Mononuclear cell (primary cell): ENCODE data around the gene C17orf78. TPM values are rescaled to one million over a fixed set of nuclear protein-coding genes. Genes with fewer than 3 reads are reported as not detected.
"Not testable (repeated sequence)": the region's sequence is repeated elsewhere in the genome, so short reads cannot be mapped to it uniquely, and the experiment has no call there.

Experiments
- H3K27me3 ChIP-seq: 2 replicates; pipeline ENCODE4 v1.6.0; 2011; ENCODE audit warnings: low read length, control low read depth; ENCODE audit not compliant: insufficient read depth
- H3K4me1 ChIP-seq: 2 replicates; pipeline ENCODE4 v1.5.1; 2011; ENCODE audit warnings: mild to moderate bottlenecking, low read length, control low read depth; ENCODE audit not compliant: insufficient read depth
- H3K4me3 ChIP-seq: 2 replicates; pipeline ENCODE4 v1.5.1; 2011; ENCODE audit warnings: mild to moderate bottlenecking, low read length, moderate library complexity
- H3K9me3 ChIP-seq: 2 replicates; pipeline ENCODE4 v1.5.1; 2011; ENCODE audit warnings: low read depth, mild to moderate bottlenecking, control low read depth, low read length
- total RNA-seq: library from RNA; depleted of rRNA; stranded (reverse); fragments of >200 nt; gene quantifications from one replicate; pipeline ENCODE4 v1.2.3, GENCODE V29; 2012

C17orf78 gene
- total RNA-seq, 1 donor = not detected

DNA sequence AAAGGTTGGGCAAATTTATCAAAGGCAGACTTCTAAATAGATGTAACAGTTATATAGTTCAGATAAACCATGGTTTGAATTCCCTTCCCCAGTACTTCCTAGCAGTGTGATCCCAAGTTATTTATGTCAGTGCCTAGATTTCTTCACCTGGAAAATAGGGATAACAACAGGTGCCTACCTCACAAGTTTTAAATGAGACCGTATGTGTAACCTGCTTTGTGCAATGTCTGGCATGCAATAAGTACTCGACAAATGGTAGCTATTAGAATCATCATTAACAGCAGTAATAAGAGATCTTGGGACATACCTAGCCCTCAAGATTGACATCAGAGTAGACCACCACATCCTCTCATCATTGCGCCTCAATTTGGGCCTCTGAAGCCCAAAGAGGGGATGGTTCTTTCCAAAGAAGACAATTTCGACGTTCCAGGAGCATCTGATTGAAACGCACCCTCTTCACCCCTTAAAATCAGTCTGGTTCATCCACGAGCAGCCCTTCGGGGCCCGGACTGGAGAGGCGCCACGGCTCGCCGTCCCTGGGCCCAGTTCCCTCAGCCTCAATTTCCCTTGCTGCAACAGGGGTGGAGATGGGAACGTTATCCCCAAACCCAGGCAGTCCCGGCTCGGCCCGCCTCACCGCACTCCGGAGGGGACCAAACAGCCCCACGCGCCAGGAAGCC lies 30.3 kb downstream of the C17orf78 start:
- H3K4me1 ChIP-seq = peaks cover 20% of the 10 kb centered on the region
- no peaks in the 10 kb centered on the region for H3K27me3 ChIP-seq
- no peaks in the 10 kb centered on the region for H3K9me3 ChIP-seq
- peak overlapping the region; percentile 63 for H3K4me3 ChIP-seq

DNA sequence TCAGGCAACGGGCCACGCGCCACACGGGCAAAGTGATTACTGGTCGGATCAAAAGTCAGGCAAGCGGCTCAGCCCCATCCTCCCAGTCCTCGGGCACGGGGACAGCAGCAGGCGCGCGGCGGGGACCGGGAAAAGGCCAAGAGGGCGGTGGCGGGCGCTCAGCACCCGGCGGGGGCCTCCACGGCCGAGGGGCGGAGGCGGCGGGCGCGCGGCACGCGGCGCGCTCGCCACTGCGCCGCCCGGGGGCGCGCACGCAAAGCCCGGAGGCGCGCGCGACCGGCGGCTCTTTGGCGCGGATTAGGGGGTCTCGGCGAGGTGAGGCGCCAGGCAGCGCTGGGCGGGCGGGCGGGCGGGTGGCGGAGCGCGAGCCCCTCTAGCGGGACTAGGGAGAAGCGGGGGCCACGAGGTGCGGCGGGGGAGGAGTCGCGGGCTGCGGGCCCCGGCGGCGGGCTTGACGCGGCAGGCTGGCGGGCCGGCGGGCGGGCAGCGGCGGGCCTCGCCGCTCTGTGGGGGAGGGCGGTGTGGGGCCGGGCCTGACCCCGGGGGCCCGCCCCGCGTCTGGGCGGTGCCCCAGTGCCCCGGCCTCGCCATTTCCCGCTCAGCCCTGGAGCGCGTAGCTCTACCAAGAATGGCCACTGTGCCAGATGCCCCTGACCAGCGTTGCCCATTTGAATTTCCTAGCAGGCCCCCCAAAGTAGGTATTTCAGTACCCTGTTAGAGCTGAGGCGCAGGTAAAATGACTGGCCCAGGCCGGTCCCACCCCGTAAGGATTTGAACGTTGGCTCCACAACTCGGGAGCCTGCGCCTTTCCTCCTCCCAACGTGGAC lies 31.1 kb downstream of the C17orf78 start, which contains the start of the genes ACACA and TADA2A:
ACACA (minus strand) TSS at position 202 of the 827 bp plus-strand sequence. CDS start 537 bp downstream, outside the sequence.
TADA2A (plus strand) TSS at position 252 of the 827 bp plus-strand sequence. CDS start 4,480 bp downstream, outside the sequence.
- peak within 1 kb of the TSS; percentile 86 for H3K4me3 ChIP-seq
- peaks cover 20% of the 10 kb centered on the region for H3K4me1 ChIP-seq
- no peaks in the 10 kb centered on the region for H3K9me3 ChIP-seq
- no peaks in the 10 kb centered on the region for H3K27me3 ChIP-seq

DNA sequence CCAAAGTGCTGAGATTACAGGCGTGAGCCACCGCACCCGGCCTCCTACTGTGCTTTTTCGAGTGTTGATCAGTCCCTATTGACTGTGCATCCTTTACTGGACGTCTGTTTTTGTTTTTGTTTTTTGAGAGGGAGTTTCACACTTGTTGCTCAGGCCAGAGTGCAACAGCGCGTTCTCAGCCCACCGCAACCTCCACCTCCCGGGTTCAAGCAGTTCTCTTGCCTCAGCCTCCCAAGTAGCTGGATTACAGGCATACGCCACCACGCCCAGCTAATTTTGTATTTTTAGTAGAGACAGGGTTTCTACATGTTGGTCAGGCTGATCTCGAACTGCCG lies 32.3 kb downstream of the C17orf78 start:
- not testable (repeated sequence) for H3K9me3 ChIP-seq, H3K27me3 ChIP-seq
- H3K4me1 ChIP-seq = peaks cover 20% of the 10 kb centered on the region

DNA sequence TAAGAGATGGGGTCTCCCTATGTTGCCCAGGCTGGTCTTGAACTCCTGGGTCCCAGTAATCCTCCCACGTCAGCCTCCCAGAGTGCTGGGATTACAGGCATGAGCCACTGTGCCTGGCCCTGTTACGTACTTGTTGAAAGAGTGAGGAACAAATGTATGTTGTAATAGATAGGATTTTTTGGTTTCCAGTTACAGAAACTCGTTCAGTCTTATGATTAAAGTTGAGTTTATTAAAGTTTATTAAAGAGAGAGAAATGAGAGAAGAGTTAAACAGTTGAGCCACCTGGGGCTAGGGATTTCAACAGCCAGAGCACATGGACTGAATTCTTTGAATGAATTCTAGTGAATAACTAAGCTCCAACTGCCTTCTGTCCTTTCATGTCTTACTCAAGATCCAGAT lies 34.6 kb downstream of the C17orf78 start:
- H3K9me3 ChIP-seq = no peaks in the 10 kb centered on the region
- H3K4me1 ChIP-seq = peaks cover 20% of the 10 kb centered on the region
- H3K27me3 ChIP-seq = no peaks in the 10 kb centered on the region
- H3K4me3 ChIP-seq = no peak overlapping the region

More for the DNA sequence above, 32.3 kb downstream of the C17orf78 start:
- not testable (repeated sequence) for H3K4me3 ChIP-seq

DNA sequence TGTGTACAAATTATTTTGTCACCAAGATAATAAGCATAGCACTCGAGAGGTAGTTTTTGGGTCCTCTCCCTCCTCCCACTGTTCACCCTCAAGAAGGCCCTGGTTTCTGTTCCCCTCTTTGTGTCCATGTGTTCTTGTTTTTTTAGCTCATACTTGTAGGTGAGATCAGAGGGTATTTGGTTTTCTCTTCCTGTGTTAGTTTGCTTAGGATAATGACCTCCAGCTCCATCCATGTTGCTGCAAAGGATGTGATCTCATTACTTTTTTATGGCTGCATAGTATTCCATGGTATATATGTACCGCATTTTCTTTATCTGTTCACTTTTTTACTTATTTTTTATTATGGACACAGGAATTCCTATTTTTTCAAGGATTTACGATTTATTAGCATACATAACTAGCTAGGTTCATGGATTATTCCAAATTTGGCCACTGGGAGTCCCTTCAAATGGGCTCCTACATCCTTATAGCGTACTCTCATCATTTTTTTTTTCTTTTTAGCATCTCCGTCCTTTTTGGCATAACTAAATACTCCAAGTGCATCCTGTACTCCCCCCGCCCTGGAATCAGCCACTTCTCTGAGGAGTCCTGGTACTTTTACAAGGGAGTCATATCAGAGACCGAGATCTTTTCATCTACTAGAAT lies 38.2 kb downstream of the C17orf78 start:
- Histone ChIP-seq H3K9me3 (no peaks in the 10 kb centered on the region), H3K27me3 (no peaks in the 10 kb centered on the region), H3K4me3 (no peak overlapping the region), H3K4me1 (no peaks in the 10 kb centered on the region)

DNA sequence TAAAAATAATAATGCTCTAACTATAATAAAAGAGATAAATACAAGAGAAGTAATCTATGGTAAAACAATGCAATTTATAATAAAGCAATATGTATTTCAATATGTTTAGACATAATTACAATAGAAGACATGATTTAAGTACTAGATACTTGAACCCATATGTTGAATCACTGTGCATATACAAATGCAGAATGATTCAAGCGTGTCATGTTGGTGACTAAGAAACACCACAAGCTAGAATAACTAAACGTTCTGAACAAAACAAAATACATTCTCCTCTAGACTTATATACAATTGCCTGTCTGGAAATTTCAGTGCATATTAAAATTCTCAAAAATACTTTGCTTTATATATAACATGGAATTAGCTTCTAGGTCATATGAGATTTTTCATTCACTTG lies 42.1 kb downstream of the C17orf78 start:
- Histone ChIP-seq H3K4me1 (no peaks in the 10 kb centered on the region), H3K4me3 (no peak overlapping the region), H3K9me3 (no peaks in the 10 kb centered on the region), H3K27me3 (no peaks in the 10 kb centered on the region)

DNA sequence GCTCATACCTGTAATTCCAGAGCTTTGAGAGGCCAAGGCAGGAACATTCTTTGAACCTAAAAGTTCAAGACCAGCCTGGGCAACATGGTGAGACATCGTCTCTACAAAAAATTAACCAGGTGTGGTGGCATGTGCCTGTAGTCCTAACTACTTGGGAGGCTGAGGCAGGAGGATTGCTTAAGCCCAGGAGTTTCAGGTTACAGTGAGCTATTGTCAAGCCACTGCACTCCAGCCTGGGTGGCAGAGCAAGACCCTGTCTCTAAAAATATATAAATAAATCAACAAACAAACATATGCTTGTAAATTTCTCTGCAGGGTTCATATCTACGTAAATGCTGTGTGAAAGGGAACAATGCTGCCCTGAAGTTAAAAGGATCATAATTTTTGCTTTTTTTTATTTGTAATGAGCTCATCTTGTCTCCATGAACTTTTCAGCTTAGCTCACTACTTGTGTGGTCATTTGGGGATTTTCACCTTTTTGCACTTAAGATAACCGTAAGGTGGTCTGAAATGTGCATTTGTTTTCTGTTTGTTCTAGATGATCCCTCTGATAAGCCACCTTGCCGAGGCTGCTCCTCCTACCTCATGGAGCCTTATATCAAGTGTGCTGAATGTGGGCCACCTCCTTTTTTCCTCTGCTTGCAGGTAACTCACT lies 47.3 kb downstream of the C17orf78 start:
- Histone ChIP-seq H3K4me1 (no peaks in the 10 kb centered on the region), H3K27me3 (no peaks in the 10 kb centered on the region), H3K9me3 (no peaks in the 10 kb centered on the region)

DNA sequence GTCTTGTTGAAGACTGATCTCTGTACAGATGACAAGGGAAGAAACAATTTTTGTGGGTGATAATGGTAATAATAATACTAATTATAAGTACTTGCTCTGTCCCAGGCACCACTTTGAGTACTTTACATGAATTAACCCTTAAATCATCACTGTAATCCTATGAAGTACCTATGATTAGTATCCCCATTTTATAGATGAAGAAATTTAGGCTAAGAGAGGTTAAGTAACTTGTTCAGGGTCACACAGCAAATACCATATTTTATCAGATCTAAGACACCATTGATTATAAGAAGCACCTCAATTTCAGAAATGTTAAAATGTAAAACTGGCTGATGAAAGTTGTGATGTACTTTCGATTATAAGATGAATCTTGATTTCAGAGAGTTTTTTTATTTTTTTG lies 49.5 kb downstream of the C17orf78 start:
- Histone ChIP-seq H3K9me3 (no peaks in the 10 kb centered on the region), H3K4me1 (no peaks in the 10 kb centered on the region), H3K27me3 (no peaks in the 10 kb centered on the region), H3K4me3 (no peak overlapping the region)

More for the DNA sequence above, 47.3 kb downstream of the C17orf78 start:
- H3K4me3 ChIP-seq = no peak overlapping the region

DNA sequence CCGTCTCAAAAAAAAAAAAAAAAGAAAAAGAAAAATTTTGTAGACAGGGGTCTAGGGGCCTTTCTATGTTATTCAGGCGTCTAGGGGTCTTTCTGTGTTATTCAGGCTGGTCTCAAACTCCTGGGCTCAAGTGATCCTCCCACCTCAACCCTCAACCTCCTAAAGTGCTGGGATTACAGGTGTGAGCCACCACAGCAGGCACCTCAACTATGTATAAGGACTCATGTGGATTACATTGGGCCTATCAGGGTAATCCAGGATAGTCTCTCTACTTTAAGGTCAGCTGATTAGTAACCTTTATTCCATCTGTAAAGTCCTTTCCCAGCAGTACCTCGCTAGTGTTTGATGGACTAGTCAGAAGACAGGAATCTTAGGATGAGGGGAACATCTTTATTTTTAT lies 53.3 kb downstream of the C17orf78 start:
- no peaks in the 10 kb centered on the region for H3K4me1 ChIP-seq

DNA sequence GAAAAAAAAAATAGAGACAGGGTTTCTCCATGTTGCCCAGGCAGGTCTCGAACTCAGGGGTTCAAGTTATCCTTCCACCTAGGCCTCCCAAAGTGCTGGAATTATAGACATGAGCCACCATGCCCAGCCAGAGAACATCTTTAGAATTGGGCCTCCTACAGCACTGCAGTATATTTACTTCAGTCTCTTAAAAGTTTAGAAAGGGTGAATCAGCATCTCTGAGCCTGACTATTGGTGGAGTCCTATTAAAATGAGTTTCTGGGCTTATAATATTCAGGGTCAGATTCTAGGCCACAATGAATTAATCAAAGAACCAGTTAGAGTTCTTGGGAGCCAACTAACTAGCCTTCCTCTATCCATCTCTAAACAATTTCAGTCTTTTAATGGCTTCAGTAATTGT lies 53.7 kb downstream of the C17orf78 start:
- Histone ChIP-seq H3K4me1 (no peaks in the 10 kb centered on the region), H3K9me3 (no peaks in the 10 kb centered on the region), H3K27me3 (no peaks in the 10 kb centered on the region), H3K4me3 (no peak overlapping the region)

More for the DNA sequence above, 53.3 kb downstream of the C17orf78 start:
- Histone ChIP-seq H3K27me3 (no peaks in the 10 kb centered on the region), H3K4me3 (no peak overlapping the region), H3K9me3 (no peaks in the 10 kb centered on the region)

DNA sequence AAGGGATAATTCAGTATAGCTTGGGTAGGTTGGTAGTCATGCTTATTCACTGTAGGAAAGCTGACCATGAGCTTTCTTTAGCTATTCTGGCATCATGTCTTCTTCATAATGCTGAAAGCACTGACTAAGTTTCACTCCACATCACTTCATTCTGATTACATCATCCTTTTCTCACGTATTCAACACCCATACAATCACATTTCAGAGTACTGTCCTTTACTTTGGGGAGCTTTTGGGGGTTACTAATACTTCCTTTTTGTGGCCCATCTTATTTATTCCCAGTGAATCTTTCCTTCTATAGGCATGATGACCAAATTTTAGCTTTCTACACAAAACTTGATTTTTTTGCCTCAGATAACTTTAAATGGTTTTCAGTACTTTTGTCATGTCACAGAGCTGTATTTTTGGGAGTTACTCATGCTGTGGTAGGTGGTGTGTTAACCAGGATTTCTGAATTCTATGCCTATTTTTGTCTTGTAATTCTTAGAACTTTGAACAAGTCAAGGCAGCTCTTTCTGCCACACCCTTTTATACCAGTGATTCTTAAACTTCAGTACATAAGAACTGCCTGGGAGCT lies 54.4 kb downstream of the C17orf78 start:
- Histone ChIP-seq H3K4me3 (no peak overlapping the region), H3K4me1 (no peaks in the 10 kb centered on the region), H3K9me3 (no peaks in the 10 kb centered on the region), H3K27me3 (no peaks in the 10 kb centered on the region)

DNA sequence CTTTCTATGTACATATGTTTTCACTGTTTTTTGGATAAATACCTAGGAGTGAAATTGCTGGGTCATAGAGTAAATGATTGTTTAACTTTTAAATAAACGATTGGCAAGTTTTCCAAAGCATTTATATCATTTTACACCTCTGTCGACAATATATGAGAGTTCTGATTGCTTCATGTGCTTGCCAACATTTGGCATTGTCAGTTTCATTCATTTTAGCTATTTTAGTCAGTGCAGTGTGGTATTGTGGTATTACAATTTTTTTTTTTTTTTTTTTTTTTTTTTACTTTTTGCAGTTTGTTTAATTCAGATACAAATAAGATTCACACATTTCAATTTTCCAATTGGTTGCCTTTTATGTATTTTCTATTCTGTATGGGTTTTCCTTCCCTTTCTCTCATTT lies 56.9 kb downstream of the C17orf78 start:
- no peak overlapping the region for H3K4me3 ChIP-seq
- H3K4me1 ChIP-seq = no peaks in the 10 kb centered on the region
- no peaks in the 10 kb centered on the region for H3K9me3 ChIP-seq
- no peaks in the 10 kb centered on the region for H3K27me3 ChIP-seq

DNA sequence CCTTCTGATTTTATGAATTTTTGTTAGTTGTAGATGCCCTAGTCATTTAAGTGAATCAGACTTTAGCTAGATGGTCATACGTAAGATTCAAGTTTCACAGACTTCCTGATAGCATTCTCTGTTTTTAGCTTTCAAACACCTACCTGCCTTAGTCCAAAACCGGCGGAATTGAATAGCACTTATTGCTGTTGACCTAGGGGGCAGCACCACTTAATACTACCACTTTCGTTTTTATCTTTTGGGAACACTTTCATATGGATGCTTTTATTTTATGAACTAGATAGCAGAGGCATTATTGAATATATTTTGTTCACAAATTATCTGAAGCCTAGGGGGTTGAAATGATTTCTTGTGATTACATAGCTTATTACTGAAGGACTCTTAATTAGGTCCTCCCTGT lies 62.4 kb downstream of the C17orf78 start:
- Histone ChIP-seq H3K27me3 (no peaks in the 10 kb centered on the region), H3K4me1 (no peaks in the 10 kb centered on the region), H3K9me3 (no peaks in the 10 kb centered on the region)

DNA sequence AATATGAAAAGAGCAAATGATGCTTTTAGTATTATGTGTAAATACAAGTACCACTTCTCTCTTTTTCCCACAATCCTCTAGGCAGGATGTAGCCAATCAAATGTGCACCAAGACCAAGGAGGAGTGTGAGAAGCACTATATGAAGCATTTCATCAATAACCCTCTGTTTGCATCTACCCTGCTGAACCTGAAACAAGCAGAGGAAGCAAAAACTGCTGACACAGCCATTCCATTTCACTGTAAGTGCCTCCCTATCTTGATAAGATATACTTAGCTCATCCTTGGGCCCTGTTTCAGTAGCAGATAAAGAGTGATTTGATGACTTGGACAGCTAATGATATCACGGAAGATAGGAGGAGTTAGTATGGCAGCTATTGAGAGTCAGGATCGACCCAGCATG lies 64.6 kb downstream of the C17orf78 start:
- no peaks in the 10 kb centered on the region for H3K4me1 ChIP-seq
- no peaks in the 10 kb centered on the region for H3K27me3 ChIP-seq
- H3K9me3 ChIP-seq = no peaks in the 10 kb centered on the region
- no peak overlapping the region for H3K4me3 ChIP-seq

More for the DNA sequence above, 62.4 kb downstream of the C17orf78 start:
- no peak overlapping the region for H3K4me3 ChIP-seq
